NCI-H1105 treated with DMSO at 0.1 percent for 48 hours (cell line): ENCODE measurements around the gene POF1B.
A peak's percentile ranks its signal among the peaks of the same experiment; 100 is the strongest.

Experiments
- DNase-seq: peaks from one replicate; lab custom pipeline; 2025; lab: John Stamatoyannopoulos, UW

POF1B gene

GRCh38 chrX:85243761-85244449, 135.6 kb downstream of the POF1B start, which contains the start of the genes SATL1 and ZNF711:
TSS of gene SATL1 (minus strand) at chrX:85243779. CDS start at chrX:85108968, 134,811 bp downstream.
TSS of gene ZNF711 (plus strand) at chrX:85243991. CDS start at chrX:85247573, 3,582 bp downstream.
- DNase-seq: peak; percentile 92

- peak; percentile 11 for DNase-seq
Observed at GRCh38 chrX:85243155-85243554, 136.3 kb downstream of the POF1B start.
